ENCODE measurements around the gene ALDH16A1.

GRCh38 chr19:49432141-49433073, 20.6 kb upstream of the ALDH16A1 start:
- no peak for TF ChIP-seq POLR2A (IDR thresholded peaks at IDR 0.05; ENCODE audit: low read depth, low read length)
- TF ChIP-seq POLR2AphosphoS5 (IDR thresholded peaks at IDR 0.05; ENCODE audit: low read depth, low read length) = no peak
- TF ChIP-seq TAF1 (IDR thresholded peaks at IDR 0.05; ENCODE audit: low read depth, low read length) = no peak
- no peak for TF ChIP-seq PAX5 (IDR thresholded peaks at IDR 0.05; ENCODE audit: insufficient read depth, low read length, severe bottlenecking)
